HepG2 (cell line): ENCODE measurements around the gene GAPDH. TPM values are rescaled to one million over a fixed set of nuclear protein-coding genes. Genes with fewer than 3 reads are reported as not detected.

ENCODE experiments used
- ATF1 ChIP-seq: IDR thresholded peaks from 2 replicates; pipeline ENCODE4 v1.6.1; 2016; ENCODE audit warnings: mild to moderate bottlenecking, control low read depth
- CEBPB ChIP-seq: IDR thresholded peaks from 2 replicates; pipeline ENCODE4 v1.6.1; 2011; ENCODE audit warnings: low read depth, low read length, improper control_type of control experiment, borderline replicate concordance
- ETV5 ChIP-seq: IDR thresholded peaks from 2 replicates; pipeline ENCODE4 v1.6.1; 2018; ENCODE audit warnings: missing biosample characterization, missing genetic modification reagents, inconsistent platforms, borderline replicate concordance
- GZF1 ChIP-seq: sonication (generic); formaldehyde crosslinking; IDR thresholded peaks from 2 replicates; pipeline ENCODE4 v1.5.1; 2020; ENCODE audit warnings: mild to moderate bottlenecking, missing genetic modification reagents
- KMT2B ChIP-seq: IDR thresholded peaks from 2 replicates; pipeline ENCODE4 v1.6.1; 2016; ENCODE audit warnings: missing genetic modification reagents, missing compliant biosample characterization
- MTA3 ChIP-seq: sonication (generic); formaldehyde crosslinking; IDR thresholded peaks from 2 replicates; pipeline ENCODE4 v1.4.0; 2020; ENCODE audit warnings: missing genetic modification reagents
- NFYB ChIP-seq: sonication (generic); formaldehyde crosslinking; IDR thresholded peaks from 2 replicates; pipeline ENCODE4 v1.4.0; 2020; ENCODE audit warnings: missing genetic modification reagents
- RFXANK ChIP-seq: IDR thresholded peaks from 2 replicates; pipeline ENCODE4 v1.6.1; 2016
- SATB2 ChIP-seq: sonication (generic); formaldehyde crosslinking; IDR thresholded peaks from 2 replicates; pipeline ENCODE4 v1.5.0; 2020; ENCODE audit warnings: missing genetic modification reagents
- SOX13 ChIP-seq, 3 experiments: fragments of 450-650 bp in 1 of 3; sonication (generic) in 1 of 3; formaldehyde crosslinking in 1 of 3; IDR thresholded peaks in 2 of 3; conservative IDR thresholded peaks in 1 of 3; 2 replicates each; pipeline versions ENCODE4 v1.5.0 to v1.6.1; 2016 to 2020; ENCODE audit warnings: antibody characterized with exemption in 1 of 3, mild to moderate bottlenecking in 1 of 3, missing compliant biosample characterization in 1 of 3, missing genetic modification reagents in 1 of 3, moderate library complexity in 1 of 3
- ZNF367 ChIP-seq: sonication (generic); formaldehyde crosslinking; IDR thresholded peaks from 2 replicates; pipeline ENCODE4 v1.4.0; 2020; ENCODE audit warnings: missing genetic modification reagents, borderline replicate concordance
- ZNF484 ChIP-seq: sonication (generic); formaldehyde crosslinking; IDR thresholded peaks from 2 replicates; pipeline ENCODE4 v1.5.1; 2020; ENCODE audit warnings: mild to moderate bottlenecking, low read depth, missing genetic modification reagents, borderline replicate concordance
- ZNF790 ChIP-seq: sonication (generic); formaldehyde crosslinking; IDR thresholded peaks from 2 replicates; pipeline ENCODE4 v1.8.0; 2022; ENCODE audit warnings: missing genetic modification reagents, mild to moderate bottlenecking, borderline replicate concordance
- ZNF883 ChIP-seq: sonication (generic); formaldehyde crosslinking; IDR thresholded peaks from 2 replicates; pipeline ENCODE4 v1.5.1; 2020; ENCODE audit warnings: mild to moderate bottlenecking, missing genetic modification reagents; ENCODE audit errors: not compliant biosample characterization
- polyA plus RNA-seq, 8 experiments: library from polyadenylated mRNA; depleted of rRNA in 3 of 8; stranded (reverse) in 7 of 8; unstranded in 1 of 8; fragments of >200 nt; fragmentation: Illumina TruSeq in 4 of 8; extraction: Trizol in 4 of 8; gene quantifications; 2 replicates each; pipeline versions ENCODE4 v1.2.1 to v1.2.3, GENCODE V29; 2011 to 2016; ENCODE audit warnings: low read depth in 4 of 8, missing spikeins in 1 of 8, mixed read lengths in 1 of 8; ENCODE audit not compliant: insufficient read depth in 1 of 8
- total RNA-seq, 5 experiments: library from RNA; depleted of rRNA; stranded (reverse); fragments of >200 nt; fragmentation: Illumina TruSeq; extraction: Trizol; gene quantifications; 2 replicates each; pipeline ENCODE4 v1.2.3, GENCODE V29; 2016; ENCODE audit warnings: low read depth in 1 of 5
- TF ChIP-seq, protein P1 (sequence below): sonication (generic); formaldehyde crosslinking; conservative IDR thresholded peaks from 2 replicates; pipeline ENCODE4 v1.8.0; 2022; ENCODE audit warnings: mild to moderate bottlenecking, moderate library complexity, missing genetic modification reagents
- TF ChIP-seq, protein P2 (sequence below): sonication (generic); formaldehyde crosslinking; IDR thresholded peaks from 2 replicates; pipeline ENCODE4 v1.4.0; 2020; ENCODE audit warnings: mild to moderate bottlenecking, missing genetic modification reagents
- TF ChIP-seq, protein P3 (sequence below), 2 experiments: IDR thresholded peaks; 2 replicates each; pipeline ENCODE4 v1.6.1; 2011 to 2012; ENCODE audit warnings: low read length in 2 of 2, borderline replicate concordance in 1 of 2, low read depth in 1 of 2, mild to moderate bottlenecking in 1 of 2, moderate library complexity in 1 of 2
- TF ChIP-seq, protein P4 (sequence below): sonication (generic); formaldehyde crosslinking; IDR thresholded peaks from 2 replicates; pipeline ENCODE4 v1.4.0; 2020; ENCODE audit warnings: mild to moderate bottlenecking, missing genetic modification reagents, borderline replicate concordance
- TF ChIP-seq, protein P5 (sequence below): sonication (generic); formaldehyde crosslinking; IDR thresholded peaks from 2 replicates; pipeline ENCODE4 v1.4.0; 2020; ENCODE audit warnings: missing genetic modification reagents, mild to moderate bottlenecking, borderline replicate concordance

GAPDH gene
- total and polyA plus RNA-seq, 2 of the 13 experiments (the other 11 are each of a cell fraction or from before 2014, with no cell fraction given), result 3,038 to 12,722 TPM

DNA sequence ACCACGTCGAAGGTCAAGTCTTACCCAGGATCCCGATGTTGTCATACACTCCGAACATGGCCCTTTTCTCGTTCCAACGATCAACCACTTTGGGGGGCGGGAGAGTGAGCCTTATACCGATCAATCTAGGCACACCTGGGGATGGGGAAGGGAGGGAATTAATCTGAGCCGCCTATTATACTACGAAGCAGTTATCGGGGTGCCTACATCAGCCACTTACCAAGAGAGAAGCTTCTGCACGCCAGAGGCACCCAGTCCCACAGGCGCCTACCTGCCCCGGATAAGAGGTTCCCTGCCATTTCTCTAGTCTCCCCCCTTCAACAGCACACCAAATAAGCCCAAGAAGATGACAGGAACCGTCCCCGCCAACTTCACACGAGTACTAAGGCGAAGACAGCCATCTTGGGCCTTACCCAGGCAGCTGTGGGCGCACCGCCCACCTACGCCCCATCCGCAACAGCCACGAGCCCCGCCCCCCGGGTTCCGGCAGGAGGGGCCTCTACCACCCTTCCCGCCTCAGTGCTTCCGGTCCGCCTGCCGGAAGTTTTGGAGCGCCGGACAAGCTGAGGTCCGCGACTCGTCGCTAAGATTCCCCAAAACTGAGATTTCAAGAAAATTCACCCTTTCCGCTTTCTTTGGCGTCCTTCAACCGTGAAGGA lies 41.4 kb upstream of the GAPDH start, which contains the start of gene MRPL51 (continued):
- TF ChIP-seq SOX13 (IDR thresholded peaks at IDR 0.05), result no peak
- TF ChIP-seq SOX13 (CRISPR knock-in tag; conservative IDR thresholded peaks at IDR 0.05 in 1 of 2, IDR thresholded peaks at IDR 0.05 in 1 of 2), result 0 out of 4 replicates have a peak, but pooled peaks of 1 of the 2 experiments have one; percentile 18
- TF ChIP-seq ZNF484 (CRISPR knock-in tag), result no peak
- TF ChIP-seq, protein P1, sequence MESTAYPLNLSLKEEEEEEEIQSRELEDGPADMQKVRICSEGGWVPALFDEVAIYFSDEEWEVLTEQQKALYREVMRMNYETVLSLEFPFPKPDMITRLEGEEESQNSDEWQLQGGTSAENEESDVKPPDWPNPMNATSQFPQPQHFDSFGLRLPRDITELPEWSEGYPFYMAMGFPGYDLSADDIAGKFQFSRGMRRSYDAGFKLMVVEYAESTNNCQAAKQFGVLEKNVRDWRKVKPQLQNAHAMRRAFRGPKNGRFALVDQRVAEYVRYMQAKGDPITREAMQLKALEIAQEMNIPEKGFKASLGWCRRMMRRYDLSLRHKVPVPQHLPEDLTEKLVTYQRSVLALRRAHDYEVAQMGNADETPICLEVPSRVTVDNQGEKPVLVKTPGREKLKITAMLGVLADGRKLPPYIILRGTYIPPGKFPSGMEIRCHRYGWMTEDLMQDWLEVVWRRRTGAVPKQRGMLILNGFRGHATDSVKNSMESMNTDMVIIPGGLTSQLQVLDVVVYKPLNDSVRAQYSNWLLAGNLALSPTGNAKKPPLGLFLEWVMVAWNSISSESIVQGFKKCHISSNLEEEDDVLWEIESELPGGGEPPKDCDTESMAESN (CRISPR knock-in tag), result peak; percentile 72
- no peak for TF ChIP-seq CEBPB
- no peak for TF ChIP-seq RFXANK (CRISPR knock-in tag)
- TF ChIP-seq KMT2B, result peak; percentile 80; the same call in 1 of the 2 replicates
- no peak for TF ChIP-seq GZF1 (CRISPR knock-in tag)
- TF ChIP-seq MTA3 (CRISPR knock-in tag), result no peak
- 0 out of 2 replicates have a peak, but pooled peaks have one; percentile 41 for TF ChIP-seq ATF1 (CRISPR knock-in tag)
- no peak for TF ChIP-seq SATB2 (CRISPR knock-in tag)
- TF ChIP-seq, protein P2, sequence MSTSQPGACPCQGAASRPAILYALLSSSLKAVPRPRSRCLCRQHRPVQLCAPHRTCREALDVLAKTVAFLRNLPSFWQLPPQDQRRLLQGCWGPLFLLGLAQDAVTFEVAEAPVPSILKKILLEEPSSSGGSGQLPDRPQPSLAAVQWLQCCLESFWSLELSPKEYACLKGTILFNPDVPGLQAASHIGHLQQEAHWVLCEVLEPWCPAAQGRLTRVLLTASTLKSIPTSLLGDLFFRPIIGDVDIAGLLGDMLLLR (CRISPR knock-in tag), result no peak
- TF ChIP-seq, protein P3, sequence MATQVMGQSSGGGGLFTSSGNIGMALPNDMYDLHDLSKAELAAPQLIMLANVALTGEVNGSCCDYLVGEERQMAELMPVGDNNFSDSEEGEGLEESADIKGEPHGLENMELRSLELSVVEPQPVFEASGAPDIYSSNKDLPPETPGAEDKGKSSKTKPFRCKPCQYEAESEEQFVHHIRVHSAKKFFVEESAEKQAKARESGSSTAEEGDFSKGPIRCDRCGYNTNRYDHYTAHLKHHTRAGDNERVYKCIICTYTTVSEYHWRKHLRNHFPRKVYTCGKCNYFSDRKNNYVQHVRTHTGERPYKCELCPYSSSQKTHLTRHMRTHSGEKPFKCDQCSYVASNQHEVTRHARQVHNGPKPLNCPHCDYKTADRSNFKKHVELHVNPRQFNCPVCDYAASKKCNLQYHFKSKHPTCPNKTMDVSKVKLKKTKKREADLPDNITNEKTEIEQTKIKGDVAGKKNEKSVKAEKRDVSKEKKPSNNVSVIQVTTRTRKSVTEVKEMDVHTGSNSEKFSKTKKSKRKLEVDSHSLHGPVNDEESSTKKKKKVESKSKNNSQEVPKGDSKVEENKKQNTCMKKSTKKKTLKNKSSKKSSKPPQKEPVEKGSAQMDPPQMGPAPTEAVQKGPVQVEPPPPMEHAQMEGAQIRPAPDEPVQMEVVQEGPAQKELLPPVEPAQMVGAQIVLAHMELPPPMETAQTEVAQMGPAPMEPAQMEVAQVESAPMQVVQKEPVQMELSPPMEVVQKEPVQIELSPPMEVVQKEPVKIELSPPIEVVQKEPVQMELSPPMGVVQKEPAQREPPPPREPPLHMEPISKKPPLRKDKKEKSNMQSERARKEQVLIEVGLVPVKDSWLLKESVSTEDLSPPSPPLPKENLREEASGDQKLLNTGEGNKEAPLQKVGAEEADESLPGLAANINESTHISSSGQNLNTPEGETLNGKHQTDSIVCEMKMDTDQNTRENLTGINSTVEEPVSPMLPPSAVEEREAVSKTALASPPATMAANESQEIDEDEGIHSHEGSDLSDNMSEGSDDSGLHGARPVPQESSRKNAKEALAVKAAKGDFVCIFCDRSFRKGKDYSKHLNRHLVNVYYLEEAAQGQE (IDR thresholded peaks at IDR 0.05; ENCODE audit: borderline replicate concordance in 1 of 2, low read depth in 1 of 2, low read length in 2 of 2), result peak in 1 of 2 experiments; percentile 34; a peak in 1 of 4 replicates
- TF ChIP-seq ZNF790 (CRISPR knock-in tag), result no peak
- peak; percentile 33 for TF ChIP-seq ZNF883 (CRISPR knock-in tag)
- TF ChIP-seq NFYB (CRISPR knock-in tag), result no peak
- TF ChIP-seq ZNF367, result no peak
- TF ChIP-seq ETV5 (CRISPR knock-in tag), result peak; percentile 88; the same call in 1 of the 2 replicates
- TF ChIP-seq, protein P4, sequence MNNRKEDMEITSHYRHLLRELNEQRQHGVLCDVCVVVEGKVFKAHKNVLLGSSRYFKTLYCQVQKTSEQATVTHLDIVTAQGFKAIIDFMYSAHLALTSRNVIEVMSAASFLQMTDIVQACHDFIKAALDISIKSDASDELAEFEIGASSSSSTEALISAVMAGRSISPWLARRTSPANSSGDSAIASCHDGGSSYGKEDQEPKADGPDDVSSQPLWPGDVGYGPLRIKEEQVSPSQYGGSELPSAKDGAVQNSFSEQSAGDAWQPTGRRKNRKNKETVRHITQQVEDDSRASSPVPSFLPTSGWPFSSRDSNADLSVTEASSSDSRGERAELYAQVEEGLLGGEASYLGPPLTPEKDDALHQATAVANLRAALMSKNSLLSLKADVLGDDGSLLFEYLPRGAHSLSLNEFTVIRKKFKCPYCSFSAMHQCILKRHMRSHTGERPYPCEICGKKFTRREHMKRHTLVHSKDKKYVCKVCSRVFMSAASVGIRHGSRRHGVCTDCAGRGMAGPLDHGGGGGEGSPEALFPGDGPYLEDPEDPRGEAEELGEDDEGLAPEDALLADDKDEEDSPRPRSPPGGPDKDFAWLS, result no peak
- TF ChIP-seq, protein P5, sequence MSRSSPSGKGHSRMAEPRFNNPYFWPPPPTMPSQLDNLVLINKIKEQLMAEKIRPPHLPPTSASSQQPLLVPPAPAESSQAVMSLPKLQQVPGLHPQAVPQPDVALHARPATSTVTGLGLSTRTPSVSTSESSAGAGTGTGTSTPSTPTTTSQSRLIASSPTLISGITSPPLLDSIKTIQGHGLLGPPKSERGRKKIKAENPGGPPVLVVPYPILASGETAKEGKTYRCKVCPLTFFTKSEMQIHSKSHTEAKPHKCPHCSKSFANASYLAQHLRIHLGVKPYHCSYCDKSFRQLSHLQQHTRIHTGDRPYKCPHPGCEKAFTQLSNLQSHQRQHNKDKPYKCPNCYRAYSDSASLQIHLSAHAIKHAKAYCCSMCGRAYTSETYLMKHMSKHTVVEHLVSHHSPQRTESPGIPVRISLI (CRISPR knock-in tag), result no peak; the same call in 1 of the 2 replicates
